ENCODE results near the gene GNAS-AS1. TPM values are rescaled to one million over a fixed set of nuclear protein-coding genes. Genes with fewer than 3 reads are reported as not detected.

GNAS-AS1 gene
- total and polyA plus RNA-seq, 2 of the 8 experiments (the other 6 are each of a cell fraction or from before 2014, with no cell fraction given), result 4.7 to 13.7 TPM

GRCh38 chr20:58776109-58776508 is 74.6 kb downstream of the GNAS-AS1 start:
- Histone ChIP-seq H3K9ac (replicated peaks in 1 of 4; ENCODE audit: extremely low read depth in 1 of 4, low read depth in 3 of 4, low read length in 3 of 4) (no peak overlapping the region), H3K27ac (ENCODE audit: low read depth, low read length) (no peak overlapping the region), H2BK15ac (ENCODE audit: low read length) (no peak overlapping the region), H4K8ac (ENCODE audit: extremely low read depth, insufficient read depth, low read length) (no peak overlapping the region), H3K4me1 (replicated peaks in 1 of 4; ENCODE audit: control insufficient read depth in 3 of 4, insufficient read depth in 4 of 4, low read length in 3 of 4) (no peaks in the 10 kb centered on the region), H3K9me3 (ENCODE audit: insufficient read depth in 2 of 2, low read depth in 1 of 2, low read length in 1 of 2) (no peaks in the 10 kb centered on the region), H3K23me2 (ENCODE audit: low read depth, low read length) (no peaks in the 10 kb centered on the region), H3K79me1 (ENCODE audit: low read depth, low read length) (no peaks in the 10 kb centered on the region), H3K56ac (replicated peaks; ENCODE audit: insufficient read length, low read depth, low read length) (no peak overlapping the region), H4K5ac (ENCODE audit: insufficient read length, low read depth, low read length) (no peak overlapping the region), H3K4me2 (ENCODE audit: insufficient read depth in 1 of 2, low read depth in 2 of 2, low read length in 2 of 2) (no peak overlapping the region), H3K79me2 (ENCODE audit: control insufficient read depth in 1 of 2, insufficient read depth in 2 of 2, low read length in 2 of 2) (no peaks in the 10 kb centered on the region), H3K4me3 (ENCODE audit: extremely low read depth in 1 of 4, insufficient read depth in 2 of 4, low read depth in 3 of 4, low read length in 4 of 4) (no peak overlapping the region), H3K18ac (ENCODE audit: extremely low read depth, low read length) (no peak overlapping the region), H2BK5ac (ENCODE audit: low read depth, low read length) (no peak overlapping the region), H3K27me3 (replicated peaks in 1 of 4; ENCODE audit: control insufficient read depth in 3 of 4, extremely low read depth in 1 of 4, insufficient read depth in 3 of 4, low read length in 3 of 4) (peaks cover 0 to 2% (median 0%) of the 10 kb centered on the region in 4 experiments; a peak in 1 of 7 replicates), H3K4ac (replicated peaks; ENCODE audit: insufficient read length, low read depth, low read length) (no peak overlapping the region), H2BK120ac (replicated peaks; ENCODE audit: low read depth, low read length) (no peak overlapping the region), H2AK5ac (ENCODE audit: low read depth, low read length) (no peak overlapping the region), H3K14ac (ENCODE audit: insufficient read length) (no peak overlapping the region), H2BK12ac (ENCODE audit: low read depth, low read length) (no peak overlapping the region), H3K23ac (ENCODE audit: insufficient read length) (no peak overlapping the region), H2BK20ac (ENCODE audit: low read length) (no peak overlapping the region), H4K91ac (replicated peaks; ENCODE audit: insufficient read length, low read length) (no peak overlapping the region), H4K20me1 (replicated peaks in 1 of 2; ENCODE audit: control insufficient read depth in 1 of 2, insufficient read depth in 2 of 2, low read length in 2 of 2) (no peaks in the 10 kb centered on the region), H3K36me3 (ENCODE audit: control insufficient read depth in 2 of 4, insufficient read depth in 4 of 4, low read length in 3 of 4) (no peaks in the 10 kb centered on the region), H2AFZ (ENCODE audit: low read length) (no peak overlapping the region)
- ChIA-PET POLR2A (ENCODE audit: partially characterized antibody) (interaction anchor here (1.0 kb wide), 1 partner anchor 59 kb away, joined by 3 read pairs; no protein-coding TSS in a partner anchor), CTCF (ENCODE audit: partially characterized antibody) (interaction anchor here (1.1 kb wide), 1 partner anchor 18 kb away, joined by 3 read pairs; no protein-coding TSS in a partner anchor)
- no peak for TF ChIP-seq ZNF274 (IDR thresholded peaks at IDR 0.05; ENCODE audit: borderline replicate concordance, extremely low read depth, low read length)
- TF ChIP-seq NRF1 (IDR thresholded peaks at IDR 0.05; ENCODE audit: low read depth, low read length), result no peak
- no peak for TF ChIP-seq TAF7 (optimal IDR thresholded peaks at IDR 0.05; ENCODE audit: borderline replicate concordance, low read depth, low read length)
- TF ChIP-seq SP2 (IDR thresholded peaks at IDR 0.05; ENCODE audit: low read length), result no peak
- no peak for TF ChIP-seq CTCF (IDR thresholded peaks at IDR 0.05; ENCODE audit: control extremely low read depth in 1 of 3, insufficient read depth in 1 of 3, low read depth in 1 of 3, low read length in 3 of 3)
- TF ChIP-seq HDAC6 (IDR thresholded peaks at IDR 0.05; ENCODE audit: low read depth, low read length), result no peak
- no peak for TF ChIP-seq RFX5 (IDR thresholded peaks at IDR 0.05; ENCODE audit: borderline replicate concordance, low read depth, low read length)
- no peak for TF ChIP-seq TCF12 (IDR thresholded peaks at IDR 0.05; ENCODE audit: low read depth, low read length)
- TF ChIP-seq ASH2L (IDR thresholded peaks at IDR 0.05; ENCODE audit: low read length), result no peak
- no peak for TF ChIP-seq RXRA (IDR thresholded peaks at IDR 0.05; ENCODE audit: insufficient read depth, low read depth, low read length)
- TF ChIP-seq CEBPB (IDR thresholded peaks at IDR 0.05; ENCODE audit: low read depth, low read length), result no peak
- FAIRE-seq (no peak), DNase-seq (ENCODE audit: low read depth in 1 of 2, low spot score in 2 of 2) (no peak)
- WGBS, 2 experiments (ENCODE audit: extremely low coverage in 1 of 2, insufficient coverage in 1 of 2, insufficient read length in 1 of 2, insufficient replicate concordance in 2 of 2, low coverage in 1 of 2, low lambda C conversion rate in 2 of 2, missing lambda C conversion rate in 1 of 2), result 76% methylated on average over 3 of the region's 3 CpGs; no CpG with 5 or more reads in 1 of the 2 experiments
